Hypothalamus (tissue), 51 donors: ENCODE data around the gene SON.
A peak's percentile ranks its signal among the peaks of the same experiment; 100 is the strongest.

Experiments
- DNase-seq, 51 donors: peaks; one replicate each; lab custom pipeline; 2025; lab: John Stamatoyannopoulos, UW

The SON gene

GRCh38 chr21:33544451-33545195 is 1.8 kb downstream of the SON start:
- no peak for DNase-seq

GRCh38 chr21:33546086-33546485 is 3.2 kb downstream of the SON start:
- DNase-seq = peak in 1 of 51 donors; percentile 1

- no peak for DNase-seq
These were observed 7.3 kb downstream of the SON start for GRCh38 chr21:33549848-33550771.

- no peak for DNase-seq
These were observed 8.2 kb downstream of the SON start for GRCh38 chr21:33550772-33551660.

GRCh38 chr21:33551664-33552063 is 8.8 kb downstream of the SON start:
- no peak for DNase-seq

- no peak for DNase-seq
These were observed 9.5 kb downstream of the SON start for GRCh38 chr21:33552093-33552998.

- no peak for DNase-seq
These were observed 10.3 kb downstream of the SON start for GRCh38 chr21:33552999-33553598.

- no peak for DNase-seq
These were observed 11.6 kb downstream of the SON start for GRCh38 chr21:33554236-33554981.

- no peak for DNase-seq
These were observed 12.1 kb downstream of the SON start for GRCh38 chr21:33554982-33555344.

GRCh38 chr21:33557447-33557846 is 14.6 kb downstream of the SON start:
- DNase-seq = no peak

- no peak for DNase-seq
These were observed 16.1 kb downstream of the SON start for GRCh38 chr21:33558777-33559421.

- no peak for DNase-seq
These were observed 17.0 kb downstream of the SON start for GRCh38 chr21:33559813-33560212.

- no peak for DNase-seq
These were observed 18.1 kb downstream of the SON start for GRCh38 chr21:33560965-33561364.

- no peak for DNase-seq
These were observed 18.5 kb downstream of the SON start for GRCh38 chr21:33561373-33561772.

- no peak for DNase-seq
These were observed 19.6 kb downstream of the SON start for GRCh38 chr21:33562389-33562788.

- DNase-seq = no peak
These were observed 23.7 kb downstream of the SON start for GRCh38 chr21:33566514-33566913.

GRCh38 chr21:33567914-33568313 is 25.1 kb downstream of the SON start:
- no peak for DNase-seq

- no peak for DNase-seq
These were observed 25.6 kb downstream of the SON start for GRCh38 chr21:33568448-33568847.
